GM12892 (cell line): ENCODE results near the gene MYO3B.

Source experiments
- POLR2A ChIP-seq: IDR thresholded peaks from 2 replicates; pipeline ENCODE4 v1.6.1; 2011; ENCODE audit warnings: low read depth, low read length, control low read depth
- POLR2AphosphoS5 ChIP-seq: IDR thresholded peaks from 2 replicates; pipeline ENCODE4 v1.6.1; 2011; ENCODE audit warnings: low read depth, low read length, control low read depth
- TAF1 ChIP-seq: IDR thresholded peaks from 2 replicates; pipeline ENCODE4 v1.6.1; 2011; ENCODE audit warnings: low read depth, mild to moderate bottlenecking, control low read depth, low read length, borderline replicate concordance

GRCh38 chr2:170641961-170642360 lies 464.0 kb downstream of the MYO3B start:
- no peak for TF ChIP-seq TAF1
- no peak for TF ChIP-seq POLR2A
- TF ChIP-seq POLR2AphosphoS5 = no peak
